Hepatocyte (in vitro differentiated cells): ENCODE results near the gene CROCC. TPM values are rescaled to one million over a fixed set of nuclear protein-coding genes. Genes with fewer than 3 reads are reported as not detected.

Experiments used
- DNase-seq: peaks from one replicate; pipeline ENCODE4 v3.0.0-alpha.2; 2016; ENCODE audit warnings: low spot score
- H2AFZ ChIP-seq: fragments of 200-600 bp; sonication (generic); 2 replicates; pipeline ENCODE4 v1.6.0; 2016; ENCODE audit warnings: antibody characterized with exemption, mild to moderate bottlenecking
- H3K27ac ChIP-seq: fragments of 200-600 bp; sonication (generic); 2 replicates; pipeline ENCODE4 v1.5.1; 2016; ENCODE audit warnings: mild to moderate bottlenecking
- H3K27me3 ChIP-seq: fragments of 200-600 bp; sonication (generic); 2 replicates; pipeline ENCODE4 v1.6.1; 2016
- H3K36me3 ChIP-seq: fragments of 200-600 bp; sonication (generic); replicated peaks from 2 replicates; pipeline ENCODE4 v1.5.1; 2016; ENCODE audit warnings: low read depth; ENCODE audit not compliant: insufficient read depth
- H3K4me1 ChIP-seq: fragments of 200-600 bp; sonication (generic); 2 replicates; pipeline ENCODE4 v1.5.1; 2016; ENCODE audit warnings: mild to moderate bottlenecking, moderate library complexity; ENCODE audit not compliant: insufficient read depth
- H3K4me2 ChIP-seq: fragments of 200-600 bp; sonication (generic); 2 replicates; pipeline ENCODE4 v1.6.0; 2016
- H3K4me3 ChIP-seq: fragments of 200-600 bp; sonication (generic); 2 replicates; pipeline ENCODE4 v1.5.1; 2016; ENCODE audit warnings: mild to moderate bottlenecking
- H3K79me2 ChIP-seq: fragments of 200-600 bp; sonication (generic); 2 replicates; pipeline ENCODE4 v1.6.0; 2017; ENCODE audit warnings: mild to moderate bottlenecking
- H3K9me2 ChIP-seq: fragments of 200-600 bp; sonication (generic); replicated peaks from 2 replicates; pipeline ENCODE4 v1.6.0; 2017; ENCODE audit warnings: mild to moderate bottlenecking; ENCODE audit not compliant: insufficient read depth
- H3K9me3 ChIP-seq: fragments of 200-600 bp; sonication (generic); 2 replicates; pipeline ENCODE4 v1.5.1; 2016; ENCODE audit warnings: low read depth, mild to moderate bottlenecking
- H4K20me1 ChIP-seq: fragments of 200-600 bp; sonication (generic); 2 replicates; pipeline ENCODE4 v1.6.0; 2016; ENCODE audit warnings: mild to moderate bottlenecking; ENCODE audit not compliant: insufficient read depth, poor library complexity, severe bottlenecking
- EZH2 ChIP-seq: fragments of 200-600 bp; sonication (generic); IDR thresholded peaks from 2 replicates; pipeline ENCODE4 v1.6.1; 2016; ENCODE audit warnings: antibody characterized with exemption, mild to moderate bottlenecking, borderline replicate concordance
- EZH2phosphoT487 ChIP-seq: fragments of 200-600 bp; sonication (generic); IDR thresholded peaks from one replicate; pipeline ENCODE4 v1.6.1; 2018; ENCODE audit warnings: antibody characterized with exemption, mild to moderate bottlenecking, low read depth, moderate library complexity; ENCODE audit not compliant: unreplicated experiment, severe bottlenecking
- WGBS: methylation state at CpG from one replicate; pipeline ENCODE4 v1.1.6; 2016; ENCODE audit warnings: low lambda C conversion rate; ENCODE audit errors: missing lambda C conversion rate; 5-methylcytosine and 5-hydroxymethylcytosine counted together
- polyA plus RNA-seq: library from polyadenylated mRNA; unstranded; fragments of >200 nt; fragmentation: Nextera tagmentation; extraction: Ambion mirVana; gene quantifications from 2 replicates; pipeline ENCODE4 v1.2.1, GENCODE V29; 2016
- total RNA-seq: library from RNA; depleted of rRNA; stranded (reverse); fragments of >200 nt; gene quantifications from 2 replicates; pipeline ENCODE4 v1.2.3, GENCODE V29; 2014
- TF ChIP-seq, protein P1 (sequence below): fragments of 200-600 bp; sonication (generic); IDR thresholded peaks from 2 replicates; pipeline ENCODE4 v1.5.1; 2016; ENCODE audit warnings: antibody characterized with exemption, mild to moderate bottlenecking; ENCODE audit not compliant: poor library complexity

The CROCC gene
- total and polyA plus RNA-seq, 2 experiments from 2014 or later, result 21.9 to 23.0 TPM

DNA sequence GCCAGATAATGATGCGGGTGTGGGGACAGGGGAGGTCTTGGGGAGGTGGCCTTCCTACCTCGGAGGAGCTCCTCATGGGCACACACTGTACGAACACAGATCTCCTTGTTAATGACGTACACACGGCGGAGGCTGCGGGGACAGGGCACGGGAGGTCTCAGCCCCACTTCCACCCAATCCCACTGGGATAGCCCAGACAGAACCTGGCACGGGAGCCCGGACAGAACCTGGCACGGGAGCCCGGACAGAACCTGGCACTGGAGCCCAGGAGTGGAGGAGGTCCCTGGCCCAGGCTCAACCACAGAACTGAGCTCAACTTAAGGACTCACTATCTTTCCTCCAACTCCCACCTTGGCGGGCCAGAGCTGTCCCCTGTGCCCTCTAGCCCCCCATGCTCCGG is 53.5 kb downstream of the CROCC start:
- Histone ChIP-seq H3K36me3 (no peaks in the 10 kb centered on the region), H3K79me2 (peaks cover 44% of the 10 kb centered on the region), H3K27me3 (no peaks in the 10 kb centered on the region), H4K20me1 (peaks cover 35% of the 10 kb centered on the region), H2AFZ (no peak overlapping the region), H3K4me2 (no peak overlapping the region), H3K9me3 (no peaks in the 10 kb centered on the region), H3K4me1 (peaks cover 26% of the 10 kb centered on the region), H3K27ac (no peak overlapping the region), H3K4me3 (no peak overlapping the region), H3K9me2 (no peaks in the 10 kb centered on the region)
- TF ChIP-seq EZH2 (no peak), EZH2phosphoT487 (no peak)
- TF ChIP-seq, protein P1, sequence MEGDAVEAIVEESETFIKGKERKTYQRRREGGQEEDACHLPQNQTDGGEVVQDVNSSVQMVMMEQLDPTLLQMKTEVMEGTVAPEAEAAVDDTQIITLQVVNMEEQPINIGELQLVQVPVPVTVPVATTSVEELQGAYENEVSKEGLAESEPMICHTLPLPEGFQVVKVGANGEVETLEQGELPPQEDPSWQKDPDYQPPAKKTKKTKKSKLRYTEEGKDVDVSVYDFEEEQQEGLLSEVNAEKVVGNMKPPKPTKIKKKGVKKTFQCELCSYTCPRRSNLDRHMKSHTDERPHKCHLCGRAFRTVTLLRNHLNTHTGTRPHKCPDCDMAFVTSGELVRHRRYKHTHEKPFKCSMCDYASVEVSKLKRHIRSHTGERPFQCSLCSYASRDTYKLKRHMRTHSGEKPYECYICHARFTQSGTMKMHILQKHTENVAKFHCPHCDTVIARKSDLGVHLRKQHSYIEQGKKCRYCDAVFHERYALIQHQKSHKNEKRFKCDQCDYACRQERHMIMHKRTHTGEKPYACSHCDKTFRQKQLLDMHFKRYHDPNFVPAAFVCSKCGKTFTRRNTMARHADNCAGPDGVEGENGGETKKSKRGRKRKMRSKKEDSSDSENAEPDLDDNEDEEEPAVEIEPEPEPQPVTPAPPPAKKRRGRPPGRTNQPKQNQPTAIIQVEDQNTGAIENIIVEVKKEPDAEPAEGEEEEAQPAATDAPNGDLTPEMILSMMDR, result no peak
- DNase-seq, result no peak
- WGBS, result 95% methylated on average over 10 of the region's 14 CpGs

DNA sequence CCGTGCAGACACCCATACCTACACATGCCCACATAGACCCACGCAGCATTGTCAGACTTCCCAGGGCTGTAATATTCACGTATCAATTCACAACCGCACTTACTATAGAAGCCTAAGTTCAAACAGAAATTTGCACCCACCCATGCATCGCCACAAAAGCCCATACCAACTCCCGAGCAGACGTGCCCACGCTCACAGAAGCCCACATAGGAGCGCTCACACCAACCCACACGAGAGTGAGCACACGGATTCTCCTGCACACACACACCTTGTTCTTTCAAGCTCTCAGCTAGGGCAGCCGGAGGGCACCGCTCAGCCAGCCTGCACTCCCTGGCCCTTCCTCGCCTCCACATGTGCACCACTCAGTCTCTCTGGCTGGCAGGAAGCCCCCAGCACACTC is 54.1 kb downstream of the CROCC start:
- no peak overlapping the region for H2AFZ ChIP-seq
- no peaks in the 10 kb centered on the region for H3K9me2 ChIP-seq
- no peak overlapping the region for H3K27ac ChIP-seq
- H3K36me3 ChIP-seq, result no peaks in the 10 kb centered on the region
- peaks cover 35% of the 10 kb centered on the region for H4K20me1 ChIP-seq
- TF ChIP-seq, protein P1, result no peak
- no peak for TF ChIP-seq EZH2
- TF ChIP-seq EZH2phosphoT487, result no peak
- no peak overlapping the region for H3K4me2 ChIP-seq
- DNase-seq, result no peak
- no peaks in the 10 kb centered on the region for H3K9me3 ChIP-seq
- 88% methylated on average over 14 of the region's 14 CpGs for WGBS
- H3K79me2 ChIP-seq, result peaks cover 50% of the 10 kb centered on the region
- no peak overlapping the region for H3K4me3 ChIP-seq
- no peaks in the 10 kb centered on the region for H3K27me3 ChIP-seq
- H3K4me1 ChIP-seq, result peaks cover 29% of the 10 kb centered on the region

DNA sequence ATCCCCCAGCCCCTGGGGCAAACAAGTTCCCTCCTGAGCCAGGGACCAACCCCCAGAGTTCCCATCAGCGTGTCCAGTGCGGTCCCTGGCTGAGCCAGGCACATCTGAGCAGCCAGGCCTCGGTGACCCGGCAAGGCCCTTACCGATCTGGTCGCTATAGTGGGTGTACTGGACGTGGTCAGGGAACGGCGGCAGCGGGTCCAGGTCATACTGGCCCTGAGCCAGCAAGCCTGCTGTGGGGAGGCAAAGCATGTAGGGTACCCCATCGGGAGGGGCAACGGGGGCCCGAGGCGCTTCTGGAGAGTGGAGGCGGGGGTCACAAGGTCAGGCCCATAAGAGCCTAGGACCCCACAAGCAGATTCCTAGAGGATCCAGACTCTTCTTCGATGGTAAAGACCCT is 55.2 kb downstream of the CROCC start:
- Histone ChIP-seq H3K4me2 (no peak overlapping the region), H3K4me1 (peaks cover 31% of the 10 kb centered on the region), H3K27ac (no peak overlapping the region), H3K36me3 (no peaks in the 10 kb centered on the region), H3K9me2 (no peaks in the 10 kb centered on the region), H2AFZ (no peak overlapping the region), H3K4me3 (no peak overlapping the region), H4K20me1 (peaks cover 35% of the 10 kb centered on the region), H3K27me3 (no peaks in the 10 kb centered on the region), H3K9me3 (no peaks in the 10 kb centered on the region), H3K79me2 (peaks cover 51% of the 10 kb centered on the region)
- no peak for DNase-seq
- TF ChIP-seq EZH2phosphoT487 (no peak), EZH2 (no peak)
- TF ChIP-seq, protein P1, result no peak
- WGBS, result 82% methylated on average over 16 of the region's 16 CpGs

DNA sequence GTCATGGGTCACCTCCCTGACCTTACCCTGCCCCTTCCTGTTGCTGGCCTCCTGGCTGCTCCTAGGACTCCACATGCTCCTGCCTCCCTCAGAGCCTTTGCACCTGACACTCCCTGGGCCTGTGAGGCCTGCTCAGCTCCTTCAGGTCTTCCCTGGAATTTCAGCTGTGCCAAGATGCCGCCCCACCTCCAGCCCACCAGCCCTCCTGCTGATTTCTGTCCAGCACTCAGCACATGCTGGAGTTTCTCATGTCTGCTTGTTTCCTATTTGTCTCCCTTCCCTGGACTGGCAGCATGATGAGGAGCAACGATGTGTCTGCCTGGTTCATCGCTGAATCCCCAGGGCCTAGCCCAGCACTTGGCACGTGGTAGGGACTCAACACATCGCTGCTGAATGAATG is 55.6 kb downstream of the CROCC start:
- Histone ChIP-seq H3K36me3 (no peaks in the 10 kb centered on the region), H3K79me2 (peaks cover 51% of the 10 kb centered on the region), H3K4me2 (peak overlapping the region; percentile 97), H3K27ac (no peak overlapping the region), H3K4me1 (peaks cover 31% of the 10 kb centered on the region), H4K20me1 (peaks cover 35% of the 10 kb centered on the region), H2AFZ (no peak overlapping the region), H3K9me2 (no peaks in the 10 kb centered on the region), H3K9me3 (no peaks in the 10 kb centered on the region), H3K27me3 (no peaks in the 10 kb centered on the region), H3K4me3 (no peak overlapping the region)
- no peak for DNase-seq
- WGBS, result 93% methylated on average over 5 of the region's 5 CpGs
- TF ChIP-seq, protein P1, result no peak
- TF ChIP-seq EZH2, result no peak
- no peak for TF ChIP-seq EZH2phosphoT487
